ENCODE results near the gene NTHL1.

Gene NTHL1

DNA sequence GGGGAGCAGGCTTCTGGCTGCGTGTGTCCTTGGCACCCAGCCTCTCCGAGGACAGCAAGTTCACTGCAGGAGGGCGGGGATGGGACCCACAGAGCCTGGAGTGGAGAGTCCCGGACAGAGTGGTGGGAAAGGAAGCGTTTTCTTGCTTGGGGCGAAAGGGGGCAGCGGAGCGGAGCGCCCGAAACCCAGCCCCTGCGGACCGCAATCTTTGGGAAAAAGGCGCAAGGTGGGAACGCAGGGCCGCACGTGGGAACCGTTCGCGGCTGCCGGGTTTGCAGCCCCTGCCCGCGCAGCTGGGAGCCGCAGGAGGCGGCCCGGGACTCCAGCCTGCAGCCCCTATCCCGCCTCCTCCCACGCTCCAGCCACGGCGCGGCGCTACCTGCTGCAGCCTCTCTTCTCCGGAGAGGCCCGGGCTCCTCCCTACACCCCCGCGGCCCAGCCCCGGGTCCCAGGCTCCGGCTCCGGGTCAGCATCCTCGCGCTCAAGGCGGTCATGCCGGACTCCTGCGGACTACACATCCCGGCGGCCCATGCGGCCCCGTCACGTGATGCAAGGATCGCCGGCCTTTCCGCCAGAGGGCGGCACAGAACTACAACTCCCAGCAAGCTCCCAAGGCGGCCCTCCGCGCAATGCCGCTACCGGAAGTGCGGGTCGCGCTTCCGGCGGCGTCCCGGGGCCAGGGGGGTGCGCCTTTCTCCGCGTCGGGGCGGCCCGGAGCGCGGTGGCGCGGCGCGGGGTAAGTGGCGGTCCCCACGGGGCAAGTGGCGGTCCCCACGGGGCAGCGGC is at the start of gene NTHL1, which contains the start of gene TSC2:
NTHL1 (minus strand) TSS at position 505 of the 786 bp plus-strand sequence; CDS start at position 494, 11 bp downstream.
TSC2 (plus strand) TSS at position 656 of the 786 bp plus-strand sequence. CDS start 631 bp downstream, outside the sequence.
- DNase-seq: peak; percentile 98

DNA sequence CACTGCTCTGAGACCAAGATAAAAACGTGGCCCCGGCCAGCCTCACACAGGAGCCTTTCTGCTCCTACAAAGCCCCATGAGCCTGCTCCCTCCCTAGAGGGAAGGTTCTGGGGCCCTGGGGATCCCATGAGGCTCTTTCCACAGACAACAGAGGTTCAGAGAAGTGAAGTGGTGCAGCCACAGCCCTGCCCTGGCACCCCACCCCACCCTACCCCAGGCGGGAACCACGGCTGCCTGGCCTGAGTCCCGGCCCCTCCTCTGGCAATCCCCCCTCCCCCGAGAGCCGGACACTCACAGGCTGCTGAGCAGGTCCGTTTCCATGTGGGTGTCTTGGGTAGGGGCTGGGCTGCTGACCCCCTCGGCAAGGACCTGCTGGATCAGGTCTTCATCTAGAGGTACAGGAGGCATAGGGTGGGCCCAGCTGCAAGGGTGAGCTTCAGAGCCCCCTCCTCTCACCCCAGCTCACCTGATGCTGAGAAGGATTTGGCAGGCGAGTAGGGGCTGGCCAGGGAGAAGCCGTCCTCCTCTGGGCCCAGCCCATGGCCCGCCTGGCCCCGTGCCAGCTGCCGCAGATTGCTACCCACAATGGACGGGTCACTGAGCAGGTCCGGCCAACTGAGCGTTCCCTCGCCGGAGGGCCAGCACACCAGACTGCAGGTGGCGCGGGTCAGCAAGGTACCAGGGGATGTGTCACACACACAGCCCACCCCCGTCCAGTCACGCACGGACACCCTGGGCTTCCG is 49.4 kb upstream of the NTHL1 start:
- DNase-seq: no peak

DNA sequence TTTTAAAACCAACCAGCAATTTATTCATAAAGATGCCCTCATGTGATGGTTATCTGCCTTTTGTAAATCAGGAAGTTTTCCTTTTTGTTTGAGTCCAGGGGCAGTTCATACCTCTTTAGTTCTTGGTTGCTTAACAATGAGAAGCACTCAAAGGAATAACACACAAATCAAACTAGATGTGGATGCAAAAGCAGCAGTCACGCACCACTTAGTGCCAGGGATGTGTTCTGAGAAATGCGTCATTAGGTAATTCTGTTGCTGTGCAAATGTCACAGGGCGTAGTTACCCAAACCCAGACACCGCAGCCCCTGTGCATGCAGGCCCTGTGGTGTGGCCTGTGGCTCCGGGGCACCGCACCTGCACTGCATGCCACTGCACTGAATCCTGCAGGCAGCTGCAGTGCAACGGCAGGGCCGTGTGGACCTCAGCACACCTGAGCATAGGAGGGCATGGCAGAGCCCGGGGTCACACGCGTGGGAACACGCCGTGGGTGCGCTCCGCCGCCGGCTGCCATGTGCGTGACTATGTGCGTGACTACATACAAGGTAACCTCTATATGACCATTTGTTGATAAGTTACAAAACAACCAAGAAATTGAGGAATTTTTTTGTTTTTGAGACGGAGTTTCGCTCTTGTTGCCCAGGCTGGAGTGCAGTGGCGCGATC is 48.4 kb upstream of the NTHL1 start:
- no peak for DNase-seq

DNA sequence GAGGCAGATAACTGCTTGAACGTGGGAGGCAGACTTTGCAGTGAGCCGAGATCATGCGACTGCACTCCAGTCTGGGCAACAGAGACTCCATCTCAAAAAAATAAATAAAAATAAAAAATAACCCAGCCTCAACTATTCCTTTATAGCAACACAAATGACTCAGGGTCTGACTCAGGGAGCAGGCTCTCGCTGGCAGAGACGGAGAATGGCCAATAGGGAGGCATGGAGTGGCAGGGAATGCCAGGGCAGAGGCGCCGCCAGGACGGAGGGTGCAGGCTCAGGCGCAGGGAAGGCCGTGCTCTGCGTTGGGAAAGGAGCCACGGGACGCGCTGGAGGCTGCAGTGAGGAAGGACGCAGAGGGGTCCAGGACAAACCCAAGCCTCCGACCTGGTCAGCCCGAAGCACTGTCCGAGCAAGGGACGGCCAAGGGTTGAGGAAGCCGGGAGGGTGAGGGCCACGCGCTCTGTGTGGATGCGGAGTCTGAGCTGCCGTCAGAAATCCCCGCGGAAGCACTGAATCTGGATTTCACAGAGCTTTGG is 47.8 kb upstream of the NTHL1 start:
- no peak for DNase-seq

DNA sequence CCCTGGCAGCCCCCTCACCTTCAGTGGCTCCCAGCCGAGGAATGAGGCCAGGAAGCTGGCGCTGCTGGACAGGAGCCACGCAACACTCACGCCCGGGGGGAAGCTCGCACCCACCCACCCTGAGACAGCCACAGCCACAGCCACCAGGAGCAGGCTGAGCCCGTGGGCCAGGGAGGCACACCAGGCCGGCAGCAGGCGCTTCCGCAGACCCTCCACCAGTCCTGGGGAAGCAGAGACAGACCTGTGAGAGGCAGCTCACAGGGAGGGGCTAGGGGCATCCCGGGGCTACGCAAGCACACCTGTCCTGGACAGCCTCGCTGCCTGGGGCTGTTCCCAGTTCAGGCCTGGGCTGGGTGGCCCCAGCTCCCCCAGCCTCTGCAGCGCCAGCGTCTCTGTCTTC is 46.2 kb upstream of the NTHL1 start:
- no peak for DNase-seq

DNA sequence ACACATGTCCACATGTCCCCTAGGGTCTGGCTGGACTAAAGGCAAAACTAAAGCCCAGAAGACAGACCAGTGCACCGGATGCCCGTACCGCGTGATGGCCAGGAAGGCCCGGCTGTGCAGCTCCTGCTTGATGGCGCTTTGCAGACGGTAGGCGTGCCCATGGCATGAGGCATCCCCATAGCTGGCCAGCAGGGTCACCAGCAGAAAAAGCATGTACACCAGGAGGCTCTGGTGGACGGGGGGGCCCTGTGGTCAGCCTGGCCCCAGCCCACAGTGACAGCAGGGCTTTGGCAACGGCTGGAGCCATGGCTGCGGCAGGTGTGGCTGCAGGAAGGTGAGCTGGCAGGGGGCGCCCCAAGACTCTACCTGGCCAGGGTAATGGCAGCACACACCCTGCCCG is 45.2 kb upstream of the NTHL1 start:
- no peak for DNase-seq

DNA sequence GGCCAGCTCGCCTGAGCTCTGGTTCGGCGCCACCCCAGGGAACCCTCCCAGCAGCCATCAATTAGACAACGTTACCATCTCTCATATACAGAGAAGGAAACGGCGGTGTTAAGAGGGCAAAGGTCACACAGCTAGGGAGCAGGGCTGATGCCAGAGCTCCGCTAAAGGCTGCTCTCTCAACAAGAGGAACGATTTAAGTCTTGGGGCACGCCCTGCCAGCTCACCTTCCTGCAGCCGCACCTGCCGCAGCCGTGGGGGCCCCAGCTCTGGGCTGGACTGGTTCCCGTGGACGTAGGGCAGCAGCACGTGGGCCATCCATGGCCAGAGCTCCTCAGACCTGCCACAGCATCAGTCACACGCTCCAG is 44.6 kb upstream of the NTHL1 start:
- no peak for DNase-seq

DNA sequence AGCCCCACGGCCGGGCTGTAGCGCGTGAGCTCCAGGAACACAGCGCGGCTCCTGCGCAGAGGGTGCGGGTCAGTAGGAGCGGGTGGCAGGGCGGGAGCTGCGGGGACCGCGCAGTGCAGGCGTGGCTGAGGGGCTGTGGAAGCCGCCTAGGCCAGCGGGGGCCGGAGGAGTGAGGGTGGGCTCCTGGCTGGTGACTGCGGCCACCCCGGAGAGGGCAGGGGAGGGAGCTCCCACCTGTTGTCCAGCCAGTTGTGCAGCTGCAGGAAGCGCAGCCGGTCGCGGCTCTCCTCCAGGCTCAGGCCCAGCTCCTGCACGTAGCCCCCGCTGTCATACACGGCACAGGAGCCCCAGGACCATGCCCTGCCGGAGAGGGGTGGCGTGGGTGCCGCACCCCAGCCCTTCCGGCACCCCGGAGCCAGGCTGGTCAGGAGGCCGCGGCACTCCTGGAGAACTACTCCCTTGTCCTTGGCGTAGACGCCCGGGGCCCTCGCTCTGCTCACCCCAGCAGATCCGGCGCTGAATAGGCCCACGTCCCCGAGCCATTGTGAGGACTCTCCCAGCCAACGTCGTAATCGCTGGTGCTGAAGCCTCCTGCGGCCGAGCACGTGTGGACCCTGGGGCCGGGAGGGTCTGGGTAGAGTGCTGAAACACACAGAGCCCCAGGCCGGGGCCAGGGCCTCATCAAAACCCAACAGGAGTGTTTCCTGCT is 44.1 kb upstream of the NTHL1 start:
- DNase-seq: no peak

DNA sequence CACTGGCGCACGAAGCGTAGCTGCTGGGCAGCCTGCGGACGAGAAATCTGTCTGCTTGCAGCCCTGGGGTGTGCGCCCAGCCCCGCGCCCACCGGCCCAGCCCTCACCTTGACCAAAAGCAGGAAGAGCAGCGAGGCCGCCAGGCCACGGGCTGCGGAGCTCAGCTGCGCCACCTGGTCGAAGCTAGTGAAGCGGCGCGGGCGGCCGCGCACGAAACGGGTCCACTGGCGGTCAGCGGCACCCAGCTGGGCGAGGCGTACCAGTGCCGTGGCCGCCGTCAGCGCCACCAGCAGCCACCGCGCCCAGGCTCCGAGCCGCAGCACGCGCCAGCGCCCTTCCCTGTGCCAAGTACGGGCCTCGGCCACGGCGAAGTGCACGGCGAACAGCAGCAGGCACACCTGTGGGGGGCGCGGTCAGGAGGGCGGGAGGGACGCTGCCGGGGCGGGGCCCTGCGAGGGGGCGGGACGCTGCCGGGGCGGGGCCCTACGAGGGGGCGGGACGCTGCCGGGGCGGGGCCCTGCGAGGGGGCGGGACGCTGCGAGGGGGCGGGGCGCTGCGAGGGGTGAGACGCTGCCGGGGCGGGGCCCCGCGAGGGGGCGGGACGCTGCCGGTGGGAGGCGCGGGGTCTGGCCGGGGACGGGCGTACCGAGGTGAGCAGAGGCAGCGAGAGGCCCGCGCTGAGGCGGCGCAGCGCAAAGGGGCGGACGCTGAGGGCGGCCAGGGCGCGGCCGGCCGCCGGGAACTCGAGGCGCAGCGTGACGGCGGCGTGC is 43.3 kb upstream of the NTHL1 start:
- DNase-seq: no peak

DNA sequence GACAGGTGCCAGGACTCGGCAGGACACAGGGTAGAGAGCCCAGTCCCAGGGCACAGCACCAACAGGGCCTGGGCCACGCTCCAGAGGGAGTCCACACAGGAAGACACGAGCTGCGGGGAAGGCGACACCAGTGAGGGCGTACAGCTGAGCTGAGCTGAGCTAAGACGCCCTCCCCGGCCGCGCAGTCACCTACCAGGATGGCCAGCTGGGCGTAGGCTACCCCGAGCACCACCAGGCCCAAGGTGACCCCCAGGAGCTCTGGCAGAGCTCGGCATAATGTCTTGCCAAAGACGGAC is 42.8 kb upstream of the NTHL1 start:
- DNase-seq: no peak

DNA sequence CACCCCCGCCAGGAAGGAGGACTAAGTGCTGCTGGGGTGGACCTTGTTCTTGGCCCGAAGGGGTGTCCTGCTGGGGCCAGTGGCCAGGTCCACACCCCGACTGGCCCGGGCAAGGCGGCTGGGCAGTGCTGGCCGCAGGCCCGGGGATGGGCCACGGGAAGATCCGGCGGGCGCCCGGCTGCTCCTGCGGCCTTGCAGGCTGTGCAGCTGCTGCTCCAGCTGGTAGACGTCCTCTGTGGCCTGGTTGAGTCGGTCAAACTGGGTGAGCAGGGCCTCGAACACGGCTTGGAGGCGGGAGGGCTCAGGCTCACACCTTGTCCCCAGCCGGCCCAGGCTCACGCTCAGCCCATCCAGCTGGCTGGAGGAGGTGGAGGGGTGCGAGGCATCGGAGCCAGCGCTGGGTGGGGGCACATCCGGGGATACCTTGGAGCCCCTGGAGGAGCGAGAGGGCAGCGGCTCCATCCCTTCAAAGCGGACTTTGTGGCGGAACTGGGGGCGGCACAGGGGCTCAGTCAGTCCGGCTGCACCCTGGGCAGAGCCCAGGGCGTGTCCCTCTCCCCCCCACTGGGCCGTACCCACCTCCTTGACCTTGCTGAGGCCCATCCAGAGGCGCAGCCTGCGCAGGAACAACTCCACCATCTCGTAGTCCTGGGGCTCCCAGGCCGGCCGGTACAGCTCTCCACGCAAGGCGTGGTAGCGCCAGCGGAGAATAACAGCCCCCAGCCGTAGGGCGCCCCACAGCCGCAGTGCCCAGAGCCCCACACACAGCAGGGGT is 42.3 kb upstream of the NTHL1 start:
- no peak for DNase-seq

DNA sequence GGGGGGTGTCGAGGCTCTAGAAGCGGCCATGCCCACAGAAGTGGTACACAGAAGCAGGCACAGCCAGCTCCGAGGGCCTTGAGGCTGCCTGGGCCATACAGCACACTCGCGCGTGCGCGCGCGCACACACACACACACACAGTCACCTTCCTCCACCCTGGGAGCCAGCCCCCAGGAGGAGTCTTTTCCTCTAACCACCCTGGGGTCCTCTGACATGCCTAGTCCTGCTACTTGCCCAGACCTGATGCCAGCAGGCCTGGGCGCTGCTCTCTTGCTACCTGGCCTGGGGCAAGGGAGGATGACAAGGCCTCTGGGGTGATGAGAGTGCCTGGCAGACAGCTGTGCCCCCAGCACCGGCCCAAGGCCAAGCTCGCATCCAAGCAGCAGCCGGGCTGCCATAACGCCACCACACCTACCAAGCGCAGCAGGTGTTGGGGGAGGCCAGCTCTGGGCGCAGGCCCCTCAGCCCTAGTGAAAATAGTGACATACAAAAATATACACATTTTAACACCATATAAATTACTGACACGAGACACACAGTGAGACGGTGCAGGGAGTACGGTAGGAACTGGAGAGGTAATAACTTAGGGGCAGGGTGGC is 41.2 kb upstream of the NTHL1 start:
- DNase-seq: no peak

DNA sequence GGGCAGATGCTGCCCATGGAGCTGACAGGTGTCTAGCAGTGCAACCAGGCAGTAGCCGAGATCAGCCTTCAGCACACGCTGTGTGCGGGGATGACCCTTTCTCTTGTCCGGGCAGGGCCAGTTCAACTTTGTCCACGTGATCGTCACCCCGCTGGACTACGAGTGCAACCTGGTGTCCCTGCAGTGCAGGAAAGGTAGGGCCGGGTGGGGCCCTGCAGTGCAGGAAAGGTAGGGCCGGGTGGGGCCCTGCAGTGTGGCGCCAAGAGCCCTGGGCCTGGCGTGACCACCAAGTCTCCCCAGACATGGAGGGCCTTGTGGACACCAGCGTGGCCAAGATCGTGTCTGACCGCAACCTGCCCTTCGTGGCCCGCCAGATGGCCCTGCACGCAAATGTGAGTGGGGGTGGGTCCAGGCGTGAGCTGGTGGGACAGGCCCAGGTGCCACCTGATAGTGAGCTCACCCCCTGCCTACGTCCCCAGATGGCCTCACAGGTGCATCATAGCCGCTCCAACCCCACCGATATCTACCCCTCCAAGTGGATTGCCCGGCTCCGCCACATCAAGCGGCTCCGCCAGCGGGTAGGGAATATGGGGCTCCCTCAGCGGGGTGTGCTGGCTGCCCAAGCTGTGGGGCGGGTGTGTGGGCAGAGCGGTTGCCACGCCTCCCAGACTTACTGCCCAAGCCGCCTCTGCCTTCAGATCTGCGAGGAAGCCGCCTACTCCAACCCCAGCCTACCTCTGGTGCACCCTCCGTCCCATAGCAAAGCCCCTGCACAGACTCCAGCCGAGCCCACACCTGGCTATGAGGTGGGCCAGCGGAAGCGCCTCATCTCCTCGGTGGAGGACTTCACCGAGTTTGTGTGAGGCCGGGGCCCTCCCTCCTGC is 40.4 kb upstream of the NTHL1 start:
- no peak for DNase-seq

DNA sequence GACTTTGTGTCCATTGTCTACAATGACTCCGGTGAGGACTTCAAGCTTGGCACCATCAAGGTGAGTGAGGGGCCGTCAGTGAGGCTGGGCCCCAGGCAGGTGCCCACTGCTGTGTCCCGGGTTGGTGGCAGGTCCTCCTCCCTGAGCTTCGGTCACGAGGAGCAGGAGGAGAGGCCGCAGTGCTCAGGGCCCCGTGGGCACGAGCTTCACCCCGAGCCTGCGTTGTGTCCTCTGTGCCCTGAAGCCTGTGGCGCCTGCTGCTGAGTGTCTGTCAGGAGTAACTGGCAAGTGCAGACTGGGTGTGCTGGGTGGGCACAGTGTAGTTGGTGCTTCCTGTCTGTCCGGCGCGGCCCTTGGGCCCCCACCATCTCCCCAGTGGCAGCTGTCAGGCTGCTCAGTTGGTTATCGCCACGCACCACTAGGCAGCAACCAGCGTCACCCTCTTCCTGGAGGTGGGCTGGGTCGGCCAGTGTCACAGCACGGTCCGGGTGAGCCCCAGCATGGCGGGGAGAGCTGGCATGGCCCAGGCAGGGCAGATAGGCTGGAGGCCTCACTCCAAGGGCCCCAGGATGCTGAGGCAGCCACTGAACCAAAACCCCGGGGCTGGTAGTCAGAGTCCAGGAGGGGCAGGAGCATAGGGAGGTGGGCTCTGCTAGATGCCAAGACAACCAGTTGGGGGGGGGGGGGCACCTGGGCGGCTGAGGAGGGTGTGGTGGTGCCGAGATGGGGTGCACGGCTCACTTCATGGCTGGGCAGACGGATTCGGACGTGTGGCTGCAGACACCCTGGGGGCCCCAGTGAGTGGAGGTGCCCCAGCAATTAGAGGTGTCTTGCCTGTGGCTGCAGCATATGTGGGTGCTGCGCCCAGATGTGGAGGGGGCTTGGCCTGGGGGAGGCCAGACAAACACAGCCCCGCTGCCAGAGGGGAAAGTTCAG is 39.4 kb upstream of the NTHL1 start:
- DNase-seq: no peak

DNA sequence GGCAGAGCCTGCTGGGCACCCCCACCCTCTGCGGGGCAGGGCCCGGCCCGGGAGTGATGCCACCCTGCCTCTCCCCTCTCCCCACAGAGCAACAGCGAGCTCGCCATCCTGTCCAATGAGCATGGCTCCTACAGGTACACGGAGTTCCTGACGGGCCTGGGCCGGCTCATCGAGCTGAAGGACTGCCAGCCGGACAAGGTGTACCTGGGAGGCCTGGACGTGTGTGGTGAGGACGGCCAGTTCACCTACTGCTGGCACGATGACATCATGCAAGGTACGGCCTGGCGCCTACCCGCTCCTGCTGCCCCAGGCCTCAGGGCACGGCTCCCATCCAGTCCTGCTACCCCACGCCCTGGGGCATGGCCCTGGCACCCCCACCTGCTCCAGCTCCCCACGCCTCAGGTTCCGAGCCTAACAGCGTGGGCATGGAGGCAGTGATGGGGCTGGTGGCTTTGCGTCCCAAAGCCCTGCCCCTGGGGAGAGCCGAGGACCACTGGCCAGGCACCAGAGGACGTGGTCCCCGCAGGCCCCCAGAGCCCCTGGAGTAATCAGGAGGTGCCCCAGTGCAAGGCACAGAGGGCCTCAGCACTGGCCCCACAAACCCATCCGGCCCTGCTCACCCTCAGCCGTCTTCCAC is 38.6 kb upstream of the NTHL1 start:
- DNase-seq: no peak

DNA sequence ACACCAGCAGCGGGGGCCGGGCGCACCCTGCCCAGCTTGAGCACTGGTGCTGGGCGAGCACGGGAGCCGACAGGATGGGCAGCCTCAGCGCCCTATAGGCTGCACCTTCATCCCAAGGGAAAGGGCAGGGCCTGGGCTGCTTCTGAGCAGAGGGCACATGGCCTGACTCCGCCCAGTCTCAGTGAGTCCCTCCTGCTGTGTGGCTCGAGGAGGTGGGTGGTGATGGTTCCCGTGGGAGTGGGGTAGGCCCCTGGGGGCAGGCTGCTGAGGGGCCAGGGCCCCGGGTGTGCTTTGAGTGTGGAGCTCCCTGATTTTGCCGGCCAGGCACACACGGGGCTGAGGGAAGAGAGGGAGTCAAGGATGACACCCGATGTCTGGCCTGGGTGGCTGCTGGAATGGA is 38.0 kb upstream of the NTHL1 start:
- DNase-seq: no peak

DNA sequence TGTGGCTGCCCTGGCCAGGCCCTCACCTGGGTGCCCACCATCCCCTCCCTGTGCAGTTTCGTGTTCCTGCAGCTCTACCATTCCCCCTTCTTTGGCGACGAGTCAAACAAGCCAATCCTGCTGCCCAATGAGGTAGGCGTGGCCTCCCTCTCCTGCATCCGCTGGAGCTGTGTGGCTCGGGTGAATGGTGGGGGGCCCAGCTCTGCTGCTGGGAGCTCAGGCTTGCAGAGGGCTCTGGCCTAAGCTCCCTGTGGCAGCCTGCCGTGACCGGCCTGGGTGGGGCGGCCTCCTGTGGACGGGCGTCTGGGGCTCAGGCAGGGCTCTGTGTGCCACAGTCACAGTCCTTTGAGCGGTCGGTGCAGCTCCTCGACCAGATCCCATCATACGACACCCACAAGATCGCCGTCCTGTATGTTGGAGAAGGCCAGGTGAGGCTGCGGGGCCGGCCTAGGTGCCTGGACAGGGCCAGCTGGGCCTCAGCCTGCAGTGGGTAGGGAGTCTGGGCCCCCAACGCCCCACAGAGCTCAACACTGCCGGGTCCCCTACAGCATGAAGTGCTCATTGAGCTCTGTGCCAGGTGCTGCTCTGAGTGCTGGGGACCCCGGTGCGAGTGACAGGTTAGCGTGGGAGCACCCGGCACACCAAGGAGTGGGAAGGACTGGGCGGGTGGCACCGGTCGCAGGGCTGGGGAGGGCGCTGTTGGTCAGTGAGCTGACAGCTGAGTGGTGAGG is 37.4 kb upstream of the NTHL1 start:
- DNase-seq: no peak

Measured in NCI-H146 (cell line).